ENCODE results near the gene GPC1. TPM values are rescaled to one million over a fixed set of nuclear protein-coding genes. Genes with fewer than 3 reads are reported as not detected.

The GPC1 gene
- total and polyA plus RNA-seq, 2 experiments from 2014 or later, result 9.0 to 46.2 TPM

- TF ChIP-seq ZNF462 (CRISPR knock-in tag; IDR thresholded peaks at IDR 0.05) (no peak), POLR2AphosphoS5 (IDR thresholded peaks at IDR 0.05; ENCODE audit: low read depth) (no peak), EZH2phosphoT487 (IDR thresholded peaks at IDR 0.05; ENCODE audit: unreplicated experiment) (no peak), NANOG (IDR thresholded peaks at IDR 0.05; ENCODE audit: borderline replicate concordance) (no peak), JUNB (IDR thresholded peaks at IDR 0.05; ENCODE audit: unreplicated experiment) (no peak)
Measured at GRCh38 chr2:240420206-240421104, 15.0 kb upstream of the GPC1 start (continued).

- H3K27ac ChIP-seq (ENCODE audit: low read depth), result no peak overlapping the region
- peaks cover 65% of the 10 kb centered on the region for H3K9me3 Mint-ChIP-seq
- H3K36me3 ChIP-seq (ENCODE audit: insufficient read depth), result no peaks in the 10 kb centered on the region
- H4K20me1 ChIP-seq (replicated peaks; ENCODE audit: insufficient read depth), result no peaks in the 10 kb centered on the region
- no peak overlapping the region for H3K4me3 ChIP-seq
- H3K27me3 Mint-ChIP-seq (ENCODE audit: insufficient read depth, low read depth, poor library complexity), result peaks cover 6% of the 10 kb centered on the region
- DNase-seq (ENCODE audit: low spot score) (no peak), ATAC-seq (no peak)
- no peaks in the 10 kb centered on the region for H3K4me1 ChIP-seq (ENCODE audit: insufficient read depth)
- no peaks in the 10 kb centered on the region for H3F3A ChIP-seq (replicated peaks; ENCODE audit: low read depth)
- H3K4me2 ChIP-seq, result no peak overlapping the region
- H3K27ac Mint-ChIP-seq, result no peak overlapping the region
- peaks cover 13% of the 10 kb centered on the region; the same call in 1 of the 3 replicates for H3K36me3 Mint-ChIP-seq (ENCODE audit: low read depth)
- no peaks in the 10 kb centered on the region for H3K9me2 ChIP-seq (ENCODE audit: insufficient read depth)
- H3K4me1 Mint-ChIP-seq, result no peaks in the 10 kb centered on the region
- H2AFZ ChIP-seq, result no peak overlapping the region
- no peak overlapping the region for H3K4me3 Mint-ChIP-seq
- H3K79me2 ChIP-seq (replicated peaks; ENCODE audit: insufficient read depth), result no peaks in the 10 kb centered on the region
- no peak for TF ChIP-seq STAT1 (IDR thresholded peaks at IDR 0.05; ENCODE audit: unreplicated experiment)
- TF ChIP-seq EZH2phosphoT487 (IDR thresholded peaks at IDR 0.05; ENCODE audit: unreplicated experiment), result no peak
- TF ChIP-seq NANOG (IDR thresholded peaks at IDR 0.05; ENCODE audit: borderline replicate concordance), result no peak
- no peak for TF ChIP-seq REST (IDR thresholded peaks at IDR 0.05; ENCODE audit: unreplicated experiment)
- TF ChIP-seq ETS1 (IDR thresholded peaks at IDR 0.05), result no peak
- no peak for TF ChIP-seq ZNF331 (CRISPR knock-in tag; IDR thresholded peaks at IDR 0.05; ENCODE audit: low read depth)
- H3K27me3 ChIP-seq (ENCODE audit: insufficient read depth), result no peaks in the 10 kb centered on the region
Measured at GRCh38 chr2:240421381-240421780, 14.1 kb upstream of the GPC1 start.
